Right hindlimb (tissue), 1 donor: ENCODE data around the gene PHLPP1.

ENCODE experiments used
- DNase-seq: peaks from one replicate; pipeline ENCODE4 v3.0.0-alpha.2; 2018

The PHLPP1 gene

DNA sequence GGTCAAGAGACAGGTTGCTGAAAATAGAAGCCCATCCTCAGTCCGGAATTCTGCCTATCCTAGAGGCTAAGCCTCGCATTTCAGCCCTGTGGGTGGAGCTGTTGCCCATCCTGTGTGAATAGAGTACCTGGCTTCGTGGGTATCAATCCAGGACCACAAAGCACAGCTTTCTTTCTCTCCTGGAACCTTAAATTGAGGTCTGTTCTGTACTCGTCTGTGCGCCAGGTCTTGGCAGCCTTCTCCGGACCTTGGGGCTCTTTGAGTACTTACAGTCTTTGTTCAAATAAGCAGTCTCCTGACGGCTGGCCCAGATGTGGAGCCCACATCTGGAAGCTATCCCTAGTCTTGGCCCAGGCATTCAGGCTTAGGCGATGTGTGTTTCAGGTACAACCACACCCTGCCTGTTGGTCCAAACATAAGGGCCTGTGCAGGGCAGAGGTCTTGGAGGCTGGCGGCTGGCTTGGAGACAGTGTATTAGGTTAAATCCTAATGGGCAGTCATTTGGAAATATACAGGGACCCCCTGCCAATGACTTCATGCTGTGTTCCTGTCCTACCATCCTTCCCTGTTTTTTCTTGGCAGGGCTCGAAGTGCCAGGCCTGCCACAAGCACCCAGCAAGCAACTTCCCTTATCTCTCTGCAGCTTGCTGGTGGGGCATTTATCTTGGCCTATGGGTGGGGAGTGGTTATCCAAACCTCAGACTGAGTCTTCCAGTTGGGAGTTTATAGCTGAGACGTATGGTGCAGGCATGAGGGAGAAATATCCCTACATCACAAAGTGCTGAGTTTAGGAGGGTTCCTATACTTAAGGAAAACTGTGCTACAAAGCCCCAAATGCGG, 310.1 kb downstream of the PHLPP1 start:
- peak; percentile 76 for DNase-seq

DNA sequence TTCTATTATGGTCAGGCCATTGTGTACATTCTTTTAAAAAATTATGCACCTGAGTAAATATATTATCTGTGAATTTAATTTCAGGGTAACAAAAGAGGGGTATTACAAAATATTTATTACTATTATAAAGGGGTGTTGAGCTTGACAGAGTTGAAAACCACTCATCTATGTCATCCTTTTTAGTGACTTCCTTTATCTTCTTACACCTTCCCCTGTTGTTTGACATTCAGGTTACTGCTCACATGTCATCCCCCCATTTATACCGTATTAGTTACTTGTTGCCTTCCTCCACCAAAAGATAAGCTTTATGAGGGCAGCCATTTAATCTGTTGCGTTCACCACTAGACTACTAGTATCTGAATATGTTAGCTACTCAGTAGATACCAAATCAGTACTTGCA, 313.0 kb downstream of the PHLPP1 start:
- no peak for DNase-seq
